Endothelial cell of hepatic sinusoid (primary cell): ENCODE data around the gene PRR22.

Source experiments
- in situ Hi-C: cut with HindIII; loops from 2 replicates; pipeline ENCODE4 v1.10.0; 2017; ENCODE audit warnings: low sequenced_read_pairs

The PRR22 gene

DNA sequence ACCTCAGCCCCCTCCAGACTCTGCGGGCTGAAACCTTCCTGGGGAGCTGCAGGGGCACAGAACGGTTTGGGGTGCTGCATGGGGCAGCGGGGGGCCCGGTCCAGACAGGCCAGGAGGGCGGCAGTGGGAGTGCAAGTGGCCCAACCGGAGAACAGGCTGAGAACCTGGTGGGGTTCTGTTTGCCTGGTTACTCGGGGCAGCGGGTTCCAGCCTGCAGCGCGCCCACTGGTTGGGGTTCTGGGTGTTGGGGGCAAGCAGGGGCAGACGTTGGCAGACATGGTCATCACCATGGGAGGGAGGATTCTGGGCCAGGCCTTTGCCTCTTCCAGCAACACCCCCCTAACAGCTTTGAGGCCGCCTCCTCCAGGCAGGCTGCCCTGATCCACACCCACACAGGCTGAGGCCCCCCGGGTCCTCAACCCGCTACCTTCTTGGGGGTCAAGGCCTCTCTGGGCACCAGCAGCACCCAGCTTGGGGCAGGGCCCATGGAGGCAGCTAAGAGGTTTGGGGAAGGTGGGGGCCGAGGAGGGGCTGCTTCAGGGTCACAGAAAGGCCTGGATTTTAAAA, at the start of gene PRR22:
Gene PRR22 (minus strand): TSS at position 166 of the 567 bp plus-strand sequence. CDS start 86 bp downstream, at position 80.
- in situ Hi-C loops: no loop called here

DNA sequence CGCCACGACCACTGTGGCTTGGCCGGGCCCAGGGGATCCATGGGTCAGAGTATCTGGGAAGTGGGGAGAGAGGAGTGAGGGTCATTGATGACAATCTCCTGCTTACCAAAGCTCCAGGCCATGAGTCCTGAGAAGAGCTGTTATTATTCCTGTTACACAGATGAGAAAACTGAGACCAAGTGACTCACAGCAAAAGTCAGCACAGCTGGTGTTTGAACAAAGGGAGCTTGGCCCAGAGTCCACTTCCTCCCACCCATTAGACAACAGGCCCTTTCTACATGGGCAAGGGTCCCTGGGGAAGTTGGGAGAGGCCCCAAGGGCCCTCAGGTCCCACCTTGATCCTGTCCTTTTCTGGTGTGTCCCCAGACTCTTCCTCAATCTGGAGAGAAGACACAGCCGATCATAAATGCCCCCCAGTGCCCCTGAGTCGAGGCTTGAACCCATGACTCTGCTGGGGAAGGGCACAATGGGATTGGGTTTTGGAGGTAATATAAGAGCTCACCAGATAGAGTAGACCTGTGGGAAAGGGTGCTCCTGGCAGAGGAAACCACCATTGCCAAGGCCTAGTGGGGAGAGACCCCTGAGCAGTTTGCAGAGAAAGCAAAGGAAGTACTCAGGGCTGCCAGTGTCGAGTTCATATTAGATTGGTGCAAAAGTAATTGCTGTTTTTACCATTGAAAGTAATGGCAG, 48.1 kb upstream of the PRR22 start:
- in situ Hi-C loops: loop anchor here (10.0 kb wide), 2 partner anchors 72 to 312 kb away; partner anchors contain the start of genes NDUFA11 and VMAC

- in situ Hi-C loops: loop anchor here (10.0 kb wide), 2 partner anchors 73 to 313 kb away; partner anchors contain the start of genes NDUFA11 and VMAC
Observed at GRCh38 chr19:5832061-5832460, 47.5 kb upstream of the PRR22 start.

GRCh38 chr19:5831159-5831558, 46.6 kb upstream of the PRR22 start:
- in situ Hi-C loops: loop anchor here (10.0 kb wide), 2 partner anchors 74 to 314 kb away; partner anchors contain the start of genes NDUFA11 and VMAC

- in situ Hi-C loops: loop anchor here (10.0 kb wide), 2 partner anchors 75 to 315 kb away; partner anchors contain the start of genes NDUFA11 and VMAC
Observed at GRCh38 chr19:5829567-5830310, 45.2 kb upstream of the PRR22 start.

GRCh38 chr19:5828661-5829566, 44.4 kb upstream of the PRR22 start:
- in situ Hi-C loops: no loop called here

DNA sequence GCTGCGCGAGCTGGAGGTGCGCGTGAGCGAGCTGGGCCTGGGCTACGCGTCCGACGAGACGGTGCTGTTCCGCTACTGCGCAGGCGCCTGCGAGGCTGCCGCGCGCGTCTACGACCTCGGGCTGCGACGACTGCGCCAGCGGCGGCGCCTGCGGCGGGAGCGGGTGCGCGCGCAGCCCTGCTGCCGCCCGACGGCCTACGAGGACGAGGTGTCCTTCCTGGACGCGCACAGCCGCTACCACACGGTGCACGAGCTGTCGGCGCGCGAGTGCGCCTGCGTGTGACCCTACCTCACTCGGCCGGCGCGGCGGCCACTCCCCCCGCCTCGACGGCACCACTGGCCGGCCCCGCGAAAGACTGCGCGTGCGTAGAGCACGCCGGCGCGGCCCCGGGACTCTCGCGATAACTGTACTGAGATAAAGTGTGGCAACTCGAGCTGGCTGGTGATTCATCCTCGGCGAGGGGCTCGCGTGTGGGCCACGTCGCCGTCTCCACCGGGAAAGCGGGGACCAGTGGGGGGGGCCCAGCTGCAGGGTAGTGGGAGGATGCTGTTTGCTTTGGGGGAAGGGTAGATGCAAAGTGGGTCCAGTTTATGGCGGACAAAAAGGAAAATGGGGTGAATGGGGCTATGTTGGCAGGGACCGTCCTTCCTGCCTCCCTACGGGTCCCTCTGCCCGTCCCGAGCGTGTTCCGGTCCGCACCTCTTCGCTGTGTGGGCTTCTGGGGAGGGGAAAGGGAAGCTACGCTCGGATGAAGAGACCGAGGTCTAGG, 43.5 kb upstream of the PRR22 start:
- in situ Hi-C loops: no loop called here

DNA sequence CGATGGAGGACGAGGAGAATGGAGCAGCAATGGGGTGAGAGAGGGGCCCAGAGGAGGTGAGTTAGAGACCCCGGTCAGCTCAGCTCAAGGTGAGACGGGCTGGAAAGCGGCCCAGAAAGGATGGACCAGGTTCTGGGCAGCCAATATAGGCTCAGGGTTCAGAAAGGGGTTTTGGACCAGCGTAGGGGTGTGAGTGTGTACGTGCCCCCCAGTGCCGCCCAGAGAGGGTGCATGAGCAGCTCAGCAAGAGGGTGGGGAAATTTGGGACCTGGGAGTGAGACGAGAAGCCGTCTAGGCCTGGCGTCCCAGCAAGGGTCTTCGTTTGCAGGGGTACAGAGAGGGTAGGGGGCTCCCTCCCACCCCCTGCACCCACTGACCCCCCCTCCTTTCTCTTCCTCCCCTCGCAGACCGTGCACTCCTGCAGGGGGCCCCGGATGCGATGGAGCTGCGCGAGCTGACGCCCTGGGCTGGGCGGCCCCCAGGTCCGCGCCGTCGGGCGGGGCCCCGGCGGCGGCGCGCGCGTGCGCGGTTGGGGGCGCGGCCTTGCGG, 42.9 kb upstream of the PRR22 start:
- in situ Hi-C loops: no loop called here

DNA sequence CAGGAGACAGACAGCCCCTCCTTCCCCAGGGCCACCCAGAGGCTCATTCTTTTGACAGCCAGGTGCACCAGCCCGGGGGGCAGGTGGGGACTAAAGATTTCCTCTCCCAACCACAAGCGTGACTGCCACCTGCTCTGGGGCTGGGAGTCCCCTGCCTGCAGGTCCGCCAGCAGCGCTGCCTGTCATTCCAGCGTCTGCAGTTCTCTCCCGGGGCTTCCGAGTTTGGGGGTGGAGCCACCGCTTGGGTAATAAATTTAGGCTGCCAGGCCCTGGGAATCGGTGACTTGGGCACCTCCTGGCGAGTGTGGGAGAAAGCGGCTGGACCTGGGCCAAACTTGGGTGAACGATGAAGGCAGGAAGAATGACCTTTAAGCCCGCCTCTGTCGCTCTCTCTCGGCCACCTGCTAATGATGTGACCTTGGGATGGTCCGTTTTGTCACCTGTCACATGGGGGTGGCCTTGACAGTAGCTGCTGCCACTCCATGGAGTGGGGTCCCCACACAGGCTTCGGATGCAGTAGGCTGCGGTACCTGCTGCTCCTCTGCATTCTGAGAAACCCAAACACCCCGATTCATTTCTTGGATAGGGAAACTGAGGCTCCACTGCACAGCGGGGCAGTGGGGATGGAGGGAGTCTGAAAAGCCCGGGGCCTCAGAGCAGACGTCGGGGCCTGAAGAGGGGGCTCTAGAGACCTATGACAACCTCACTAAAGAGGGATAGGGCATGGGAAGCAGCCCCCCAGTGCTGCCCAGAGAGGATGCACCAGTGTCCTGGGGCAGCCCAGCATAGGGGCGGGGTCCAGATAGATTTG, 42.2 kb upstream of the PRR22 start:
- in situ Hi-C loops: no loop called here

GRCh38 chr19:5825178-5825577, 40.6 kb upstream of the PRR22 start:
- in situ Hi-C loops: no loop called here

GRCh38 chr19:5824751-5825150, 40.2 kb upstream of the PRR22 start:
- in situ Hi-C loops: no loop called here

- in situ Hi-C loops: no loop called here
Observed at GRCh38 chr19:5823579-5824281, 39.2 kb upstream of the PRR22 start.

DNA sequence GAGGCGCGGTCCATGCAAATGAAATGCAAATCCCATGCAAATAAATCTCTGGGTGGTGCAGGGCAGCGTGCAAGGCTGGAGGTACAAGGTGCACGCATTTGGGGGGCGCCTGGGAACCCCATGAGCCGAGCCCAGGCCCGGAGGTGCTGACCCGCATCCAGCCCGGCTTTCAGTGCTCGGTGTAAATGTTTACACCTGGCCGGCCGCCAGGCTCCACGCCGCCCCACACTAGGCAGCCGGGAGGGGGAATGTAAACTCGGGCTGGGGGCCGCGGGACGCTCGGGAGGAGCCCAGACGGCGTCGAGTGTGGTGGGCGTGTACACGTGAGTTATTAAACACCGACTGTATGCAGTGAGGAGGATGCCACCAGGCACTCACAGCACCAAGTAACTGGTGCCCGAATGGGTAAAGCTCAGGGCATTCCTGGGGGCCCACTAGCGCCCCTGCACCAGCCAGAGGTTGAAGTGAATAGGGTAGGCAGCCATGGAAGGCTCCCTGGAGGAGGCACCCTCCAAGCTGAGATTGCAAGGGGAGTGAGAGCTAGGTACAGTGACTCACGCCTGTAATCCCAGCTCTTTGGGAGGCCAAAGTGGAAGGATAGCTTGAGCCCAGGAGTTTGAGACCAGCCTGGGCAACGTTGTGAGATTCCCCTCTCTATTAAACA, 37.8 kb upstream of the PRR22 start:
- in situ Hi-C loops: no loop called here

DNA sequence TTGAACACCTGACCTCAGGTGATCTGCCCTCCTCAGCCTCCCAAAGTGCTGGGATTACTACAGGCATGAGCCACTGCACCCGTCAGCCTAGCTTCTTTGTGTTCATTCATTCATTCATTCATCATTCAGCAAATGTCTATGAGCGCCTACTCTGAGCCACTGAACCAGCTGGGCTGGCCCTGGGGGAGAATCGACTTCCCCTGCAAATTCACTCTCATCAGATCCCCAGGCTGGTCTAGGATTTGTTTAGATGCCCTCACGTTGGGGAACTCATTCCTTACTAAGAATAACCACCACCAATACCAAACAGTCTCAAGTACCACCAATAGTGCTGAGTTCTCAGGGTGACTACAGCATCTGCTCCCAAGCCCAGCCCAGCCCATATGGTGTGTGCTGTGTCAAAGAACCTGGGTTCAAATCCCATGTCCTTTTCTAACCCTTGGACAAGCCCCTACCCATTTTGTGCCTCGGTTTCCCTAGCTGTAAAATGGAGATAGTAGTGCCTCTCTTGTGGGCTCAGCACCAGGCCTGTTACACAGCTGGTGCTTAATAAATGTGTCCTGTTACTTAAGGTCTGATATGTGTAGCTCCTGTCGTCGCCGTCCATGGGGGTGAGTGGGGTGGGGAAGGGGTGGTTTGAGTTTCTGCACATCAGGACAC, 37.1 kb upstream of the PRR22 start:
- in situ Hi-C loops: no loop called here

- in situ Hi-C loops: no loop called here
Observed at GRCh38 chr19:5820785-5821184, 36.2 kb upstream of the PRR22 start.

- in situ Hi-C loops: no loop called here
Observed at GRCh38 chr19:5818594-5818993, 34.0 kb upstream of the PRR22 start.

DNA sequence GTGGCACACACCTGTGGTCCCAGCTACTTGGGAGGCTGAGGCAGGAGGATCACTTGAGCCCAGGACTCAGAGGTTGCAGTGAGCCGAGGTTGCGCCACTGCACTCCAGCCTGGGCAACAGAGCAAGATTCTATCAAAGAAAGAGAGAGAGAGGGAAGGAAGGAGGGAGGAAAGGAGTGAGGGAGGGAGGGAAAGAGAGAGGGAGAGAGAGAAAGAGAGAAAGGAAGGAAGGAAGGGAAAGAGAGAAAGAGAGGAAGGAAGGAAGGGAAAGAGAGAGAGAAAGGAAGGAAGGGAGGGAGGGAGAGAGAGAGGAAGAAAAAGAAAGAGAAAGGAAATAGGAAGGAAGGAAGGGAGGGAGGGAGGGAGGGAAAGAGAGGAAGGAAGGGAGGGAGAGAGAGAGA, 32.7 kb upstream of the PRR22 start:
- in situ Hi-C loops: no loop called here
